ENCODE data around the gene ANAPC16. TPM values are rescaled to one million over a fixed set of nuclear protein-coding genes. Genes with fewer than 3 reads are reported as not detected.

The ANAPC16 gene
- total RNA-seq (2021; fragmentation: NEBNext Ultra II Directional; extraction: Animal tissue kit (Norgen Biotek cat#: 25700)) = 10 to 100 TPM; 40.4 to 46.0 (median 40.7) TPM
- long read RNA-seq, transcript ANAPC16-203 (3 exons, 734 nt) = minor isoform, 6 of 94 reads
- long read RNA-seq, transcript ANAPC16-205 (5 exons, 3,567 nt) = minor isoform, 7 of 94 reads
- long read RNA-seq, transcript ANAPC16-201 (4 exons, 3,195 nt) = major isoform, 34 of 94 reads
- long read RNA-seq, partial matches to known transcripts = 18 of 94 reads
- long read RNA-seq, other reads (novel, unspliced or antisense) = 28 of 94 reads

- H3K4me3 Mint-ChIP-seq = peak within 1 kb of the TSS; percentile 95
- H3K27ac Mint-ChIP-seq = peak within 1 kb of the TSS; percentile 98
- TF ChIP-seq CTCF (IDR thresholded peaks at IDR 0.05) = no peak; the same call in 1 of the 2 replicates
- no peaks in the 10 kb centered on the region for H3K9me3 Mint-ChIP-seq
- peak; percentile 86 for DNase-seq
- peaks cover 2% of the 10 kb centered on the region for H3K27me3 Mint-ChIP-seq (ENCODE audit: insufficient read depth)
- H3K4me1 Mint-ChIP-seq (ENCODE audit: low read depth) = peaks cover 31% of the 10 kb centered on the region
- 0 out of 2 replicates have a peak, but pooled peaks cover 2% of the 10 kb centered on the region for H3K36me3 Mint-ChIP-seq (ENCODE audit: low read depth)
Observed at GRCh38 chr10:72215611-72216549, at the start of gene ANAPC16, which contains the start of gene ASCC1. TSS of gene ANAPC16 (plus strand) at chr10:72216012. CDS start at chr10:72223915, 7,903 bp downstream. TSS of gene ASCC1 (minus strand) at chr10:72216276. CDS start at chr10:72213298, 2,978 bp downstream.

- Mint-ChIP-seq H3K27ac (no peak overlapping the region), H3K9me3 (no peaks in the 10 kb centered on the region; the same call in 1 of the 2 replicates), H3K4me1 (ENCODE audit: low read depth) (peaks cover 36% of the 10 kb centered on the region), H3K36me3 (ENCODE audit: low read depth) (peaks cover 5% of the 10 kb centered on the region), H3K27me3 (ENCODE audit: insufficient read depth) (no peaks in the 10 kb centered on the region), H3K4me3 (no peak overlapping the region)
- no peak for TF ChIP-seq CTCF (IDR thresholded peaks at IDR 0.05)
- DNase-seq = no peak
Observed at GRCh38 chr10:72167118-72167517, 48.7 kb upstream of the ANAPC16 start.

- no peaks in the 10 kb centered on the region for H3K9me3 Mint-ChIP-seq
- no peaks in the 10 kb centered on the region for H3K27me3 Mint-ChIP-seq (ENCODE audit: insufficient read depth)
- H3K4me1 Mint-ChIP-seq (ENCODE audit: low read depth) = peaks cover 27% of the 10 kb centered on the region
- DNase-seq = no peak
- TF ChIP-seq CTCF (IDR thresholded peaks at IDR 0.05) = no peak
- H3K4me3 Mint-ChIP-seq = peak overlapping the region; percentile 32; the same call in 1 of the 2 replicates
- H3K27ac Mint-ChIP-seq = peak overlapping the region; percentile 44; the same call in 1 of the 2 replicates
- H3K36me3 Mint-ChIP-seq (ENCODE audit: low read depth) = no peaks in the 10 kb centered on the region; the same call in 1 of the 2 replicates
Observed at GRCh38 chr10:72170263-72170662, 45.5 kb upstream of the ANAPC16 start.

- Mint-ChIP-seq H3K36me3 (ENCODE audit: low read depth) (no peaks in the 10 kb centered on the region; the same call in 1 of the 2 replicates), H3K27me3 (ENCODE audit: insufficient read depth) (no peaks in the 10 kb centered on the region), H3K9me3 (no peaks in the 10 kb centered on the region), H3K27ac (0 out of 2 replicates have a peak overlapping the region, but pooled peaks have one; percentile 44), H3K4me1 (ENCODE audit: low read depth) (peaks cover 27% of the 10 kb centered on the region), H3K4me3 (0 out of 2 replicates have a peak overlapping the region, but pooled peaks have one; percentile 32)
- no peak for DNase-seq
- no peak for TF ChIP-seq CTCF (IDR thresholded peaks at IDR 0.05)
Observed at GRCh38 chr10:72170733-72171132, 45.1 kb upstream of the ANAPC16 start.

- Mint-ChIP-seq H3K9me3 (no peaks in the 10 kb centered on the region), H3K27ac (peak overlapping the region; percentile 76), H3K36me3 (ENCODE audit: low read depth) (no peaks in the 10 kb centered on the region; the same call in 1 of the 2 replicates), H3K4me1 (ENCODE audit: low read depth) (peaks cover 27% of the 10 kb centered on the region), H3K4me3 (peak overlapping the region; percentile 49; the same call in 1 of the 2 replicates), H3K27me3 (ENCODE audit: insufficient read depth) (no peaks in the 10 kb centered on the region)
- TF ChIP-seq CTCF (IDR thresholded peaks at IDR 0.05) = no peak
- DNase-seq = peak; percentile 90
Observed at GRCh38 chr10:72171175-72171630, 44.6 kb upstream of the ANAPC16 start.
